H1 (cell line): ENCODE data around the gene NADSYN1. TPM values are rescaled to one million over a fixed set of nuclear protein-coding genes. Genes with fewer than 3 reads are reported as not detected.
A peak's percentile ranks its signal among the peaks of the same experiment; 100 is the strongest.

ENCODE experiments used
- CTCF ChIA-PET: fragments of 300-600 bp; sonication (Branson Sonifier 250); formaldehyde crosslinking; loops from one replicate; lab custom pipeline; 2021; ENCODE audit not compliant: partially characterized antibody; lab: Charles Lee
- POLR2A ChIA-PET: fragments of 300-600 bp; sonication (Branson Sonifier 250); formaldehyde crosslinking; loops from one replicate; lab custom pipeline; 2021; ENCODE audit warnings: inconsistent platforms; ENCODE audit not compliant: partially characterized antibody; lab: Charles Lee
- DNase-seq, 2 experiments: peaks; one replicate each; pipeline versions ENCODE4 v3.0.0 to v3.0.0-alpha.2; 2010 to 2022; ENCODE audit warnings: low spot score in 2 of 2, low read depth in 1 of 2, mixed read lengths in 1 of 2
- FAIRE-seq: peaks from 2 replicates; lab custom pipeline; 2011; peaks lifted over from hg19 to GRCh38; lab: Jason Lieb, UNC
- H2AFZ ChIP-seq: 2 replicates; pipeline ENCODE4 v1.8.1; 2012; ENCODE audit warnings: low read length, inconsistent platforms
- H2AK5ac ChIP-seq: 2 replicates; pipeline ENCODE4 v1.6.1; 2013; ENCODE audit warnings: low read depth, low read length
- H2BK120ac ChIP-seq: replicated peaks from 2 replicates; pipeline ENCODE3; 2013; ENCODE audit warnings: low read depth, low read length, inconsistent platforms
- H2BK12ac ChIP-seq: 2 replicates; pipeline ENCODE4 v1.6.1; 2013; ENCODE audit warnings: low read depth, low read length
- H2BK15ac ChIP-seq: 2 replicates; pipeline ENCODE4 v1.6.1; 2013; ENCODE audit warnings: low read length
- H2BK20ac ChIP-seq: 2 replicates; pipeline ENCODE4 v1.6.1; 2013; ENCODE audit warnings: low read length
- H2BK5ac ChIP-seq: 2 replicates; pipeline ENCODE4 v1.6.1; 2013; ENCODE audit warnings: low read depth, low read length
- H3K14ac ChIP-seq: 2 replicates; pipeline ENCODE4 v1.6.1; 2013; ENCODE audit warnings: inconsistent platforms; ENCODE audit not compliant: insufficient read length
- H3K18ac ChIP-seq: 2 replicates; pipeline ENCODE4 v1.6.1; 2013; ENCODE audit warnings: low read length; ENCODE audit errors: extremely low read depth
- H3K23ac ChIP-seq: 2 replicates; pipeline ENCODE4 v1.6.1; 2013; ENCODE audit warnings: inconsistent platforms; ENCODE audit not compliant: insufficient read length
- H3K23me2 ChIP-seq: 2 replicates; pipeline ENCODE4 v1.6.1; 2013; ENCODE audit warnings: low read depth, low read length
- H3K27ac ChIP-seq: 2 replicates; pipeline ENCODE4 v1.6.1; 2011; ENCODE audit warnings: low read depth, low read length, inconsistent platforms
- H3K27me3 ChIP-seq, 4 experiments: replicated peaks in 1 of 4; 1 replicate in 1 of 4; 2 replicates in 3 of 4; pipeline versions ENCODE4 v1.6.1 to v1.8.1; 2011 to 2013; ENCODE audit warnings: low read length in 3 of 4, mild to moderate bottlenecking in 3 of 4, inconsistent platforms in 2 of 4, mixed read lengths in 2 of 4, moderate library complexity in 1 of 4; ENCODE audit not compliant: control insufficient read depth in 3 of 4, insufficient read depth in 3 of 4; ENCODE audit errors: extremely low read depth in 1 of 4
- H3K36me3 ChIP-seq, 4 experiments: 2 replicates each; pipeline versions ENCODE4 v1.6.1 to v1.8.1; 2011 to 2013; ENCODE audit warnings: mild to moderate bottlenecking in 4 of 4, low read length in 3 of 4, moderate library complexity in 2 of 4, control low read depth in 1 of 4, inconsistent platforms in 1 of 4; ENCODE audit not compliant: insufficient read depth in 4 of 4, control insufficient read depth in 2 of 4
- H3K4ac ChIP-seq: replicated peaks from 2 replicates; pipeline ENCODE3; 2013; ENCODE audit warnings: low read length, low read depth, mixed read lengths, inconsistent platforms; ENCODE audit not compliant: insufficient read length
- H3K4me1 ChIP-seq, 4 experiments: replicated peaks in 1 of 4; 1 replicate in 1 of 4; 2 replicates in 3 of 4; pipeline versions ENCODE4 v1.6.1 to v1.8.1; 2011 to 2013; ENCODE audit warnings: low read length in 3 of 4, inconsistent platforms in 2 of 4, mixed read lengths in 1 of 4; ENCODE audit not compliant: insufficient read depth in 4 of 4, control insufficient read depth in 3 of 4
- H3K4me2 ChIP-seq, 2 experiments: 2 replicates each; pipeline versions ENCODE4 v1.6.1 to v1.8.1; 2011 to 2013; ENCODE audit warnings: low read depth in 2 of 2, low read length in 2 of 2, control low read depth in 1 of 2, inconsistent platforms in 1 of 2, mild to moderate bottlenecking in 1 of 2; ENCODE audit not compliant: insufficient read depth in 1 of 2
- H3K4me3 ChIP-seq, 4 experiments: fragments of 200-600, 300-600 bp in 1 of 4; sonication (generic), shearing (Covaris generic), sonication (Bioruptor Twin) in 1 of 4; 2 replicates each; pipeline versions ENCODE4 v1.5.1 to v1.8.1; 2011 to 2016; ENCODE audit warnings: low read length in 4 of 4, low read depth in 3 of 4, control low read depth in 2 of 4, inconsistent platforms in 2 of 4, mild to moderate bottlenecking in 2 of 4, mixed read lengths in 1 of 4, moderate library complexity in 1 of 4; ENCODE audit not compliant: insufficient read depth in 2 of 4; ENCODE audit errors: extremely low read depth in 1 of 4
- H3K56ac ChIP-seq: replicated peaks from 2 replicates; pipeline ENCODE3; 2013; ENCODE audit warnings: low read depth, mild to moderate bottlenecking, mixed read lengths, low read length, inconsistent platforms; ENCODE audit not compliant: insufficient read length
- H3K79me1 ChIP-seq: 2 replicates; pipeline ENCODE4 v1.6.1; 2013; ENCODE audit warnings: low read depth, low read length, control low read depth
- H3K79me2 ChIP-seq, 2 experiments: 2 replicates each; pipeline versions ENCODE4 v1.6.1 to v1.8.1; 2012 to 2013; ENCODE audit warnings: low read length in 2 of 2, mild to moderate bottlenecking in 2 of 2, inconsistent platforms in 1 of 2; ENCODE audit not compliant: insufficient read depth in 2 of 2, control insufficient read depth in 1 of 2
- H3K9ac ChIP-seq, 4 experiments: replicated peaks in 1 of 4; 1 replicate in 1 of 4; 2 replicates in 3 of 4; pipeline versions ENCODE4 v1.6.1 to v1.8.1; 2011 to 2013; ENCODE audit warnings: low read depth in 3 of 4, low read length in 3 of 4, control low read depth in 2 of 4, mild to moderate bottlenecking in 2 of 4, moderate library complexity in 2 of 4, inconsistent platforms in 1 of 4; ENCODE audit errors: extremely low read depth in 1 of 4
- H3K9me3 ChIP-seq, 2 experiments: 2 replicates each; pipeline versions ENCODE4 v1.6.1 to v1.8.1; 2012 to 2013; ENCODE audit warnings: mild to moderate bottlenecking in 2 of 2, moderate library complexity in 2 of 2, control low read depth in 1 of 2, inconsistent platforms in 1 of 2, low read depth in 1 of 2, low read length in 1 of 2, mixed read lengths in 1 of 2; ENCODE audit not compliant: insufficient read depth in 2 of 2
- H4K20me1 ChIP-seq, 2 experiments: replicated peaks in 1 of 2; 2 replicates each; pipeline versions ENCODE3 to v1.8.1; 2011 to 2013; ENCODE audit warnings: inconsistent platforms in 2 of 2, low read length in 2 of 2, mild to moderate bottlenecking in 1 of 2; ENCODE audit not compliant: insufficient read depth in 2 of 2, control insufficient read depth in 1 of 2
- H4K5ac ChIP-seq: 2 replicates; pipeline ENCODE4 v1.6.1; 2013; ENCODE audit warnings: low read length, low read depth, mixed read lengths, inconsistent platforms; ENCODE audit not compliant: insufficient read length
- H4K8ac ChIP-seq: 2 replicates; pipeline ENCODE4 v1.8.0; 2013; ENCODE audit warnings: mild to moderate bottlenecking, moderate library complexity, low read length, inconsistent platforms; ENCODE audit not compliant: insufficient read depth; ENCODE audit errors: extremely low read depth
- H4K91ac ChIP-seq: replicated peaks from 2 replicates; pipeline ENCODE3; 2013; ENCODE audit warnings: low read length, mixed read lengths, inconsistent platforms; ENCODE audit not compliant: insufficient read length
- HDAC6 ChIP-seq: IDR thresholded peaks from one replicate; pipeline ENCODE4 v1.7.1; 2012; ENCODE audit warnings: low read depth, mild to moderate bottlenecking, inconsistent platforms, low read length, moderate library complexity
- NANOG ChIP-seq: IDR thresholded peaks from 2 replicates; pipeline ENCODE4 v1.6.1; 2011; ENCODE audit warnings: low read length, low read depth, mild to moderate bottlenecking, inconsistent platforms; ENCODE audit not compliant: insufficient read depth, poor library complexity, severe bottlenecking
- POU5F1 ChIP-seq: IDR thresholded peaks from 2 replicates; pipeline ENCODE4 v1.6.1; 2011; ENCODE audit warnings: low read depth, mild to moderate bottlenecking, low read length, moderate library complexity
- WGBS, 2 experiments: shearing (Covaris generic) in 1 of 2; methylation state at CpG; one replicate each; pipeline versions ENCODE4 v1.1.6 to v1.1.7; 2013 to 2015; ENCODE audit warnings: low lambda C conversion rate in 2 of 2, mixed read lengths in 2 of 2, inconsistent platforms in 1 of 2, low coverage in 1 of 2, missing lambda C conversion rate in 1 of 2; ENCODE audit not compliant: insufficient replicate concordance in 2 of 2, insufficient coverage in 1 of 2, insufficient read length in 1 of 2; ENCODE audit errors: extremely low coverage in 1 of 2, missing lambda C conversion rate in 1 of 2; 5-methylcytosine and 5-hydroxymethylcytosine counted together
- polyA plus RNA-seq, 7 experiments: library from polyadenylated mRNA; depleted of rRNA in 3 of 7; stranded (reverse) in 5 of 7; unstranded in 2 of 7; fragments of >200 nt in 5 of 7; fragments of 200-250 nt in 2 of 7; gene quantifications; 1 replicate in 5 of 7; 2 replicates in 1 of 7; 4 replicates in 1 of 7; pipeline versions ENCODE4 v1.2.1 to v1.2.3, GENCODE V29; 2011 to 2013; ENCODE audit warnings: missing spikeins in 2 of 7, mixed read lengths in 2 of 7
- total RNA-seq: library from RNA; stranded (reverse); fragmentation: NEBNext Ultra II Directional; extraction: Animal tissue kit (Norgen Biotek cat#: 25700); gene quantifications from 2 replicates; pipeline ENCODE4 v1.2.1, GENCODE V29; 2021

Gene NADSYN1
- total and polyA plus RNA-seq, 2 of the 8 experiments (the other 6 are each of a cell fraction or from before 2014, with no cell fraction given): 38.3 to 38.6 TPM

DNA sequence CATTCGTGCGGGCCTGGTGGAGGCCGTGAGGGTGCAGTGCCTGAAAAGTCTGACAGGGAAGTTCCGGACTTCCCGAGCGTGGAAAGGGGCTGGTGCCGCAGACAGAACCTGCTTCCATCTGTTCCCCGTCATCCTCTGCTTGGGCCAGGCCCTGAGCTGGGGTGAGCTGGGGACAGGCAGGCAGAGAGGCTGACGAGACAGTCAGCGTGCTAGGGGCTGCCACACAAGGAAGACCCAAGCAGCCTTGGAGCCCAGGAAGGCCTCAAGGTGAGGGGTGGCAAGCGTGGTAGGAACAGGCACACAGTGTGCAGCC is 25.5 kb downstream of the NADSYN1 start:
- H3K9ac ChIP-seq: no peak overlapping the region
- no peaks in the 10 kb centered on the region for H3K27me3 ChIP-seq
- 0 out of 2 replicates have a peak overlapping the region, but pooled peaks have one; percentile 9 for H2BK12ac ChIP-seq
- no peak for TF ChIP-seq HDAC6
- TF ChIP-seq POU5F1: no peak
- no peak for TF ChIP-seq NANOG
- H2BK5ac ChIP-seq: peak overlapping the region; percentile 52; the same call in 1 of the 2 replicates
- peaks cover 8 to 26% (median 18%) of the 10 kb centered on the region in 4 experiments for H3K36me3 ChIP-seq
- no peak overlapping the region for H4K5ac ChIP-seq
- H2AK5ac ChIP-seq: no peak overlapping the region
- H3K79me2 ChIP-seq: no peaks in the 10 kb centered on the region
- H3K23me2 ChIP-seq: no peaks in the 10 kb centered on the region
- CTCF ChIA-PET: no interaction called here
- H3K4me3 ChIP-seq: no peak overlapping the region
- H4K8ac ChIP-seq: no peak overlapping the region
- H2BK120ac ChIP-seq: no peak overlapping the region
- no peak overlapping the region for H4K91ac ChIP-seq
- no peak overlapping the region for H3K27ac ChIP-seq
- no peaks in the 10 kb centered on the region for H3K9me3 ChIP-seq
- H3K18ac ChIP-seq: no peak overlapping the region
- no peak overlapping the region for H3K23ac ChIP-seq
- WGBS, 2 experiments: 93% methylated on average over 11 of the region's 11 CpGs; no CpG with 5 or more reads in 1 of the 2 experiments
- H2BK15ac ChIP-seq: no peak overlapping the region
- peaks cover 6 to 16% of the 10 kb centered on the region in 2 experiments for H4K20me1 ChIP-seq
- H3K56ac ChIP-seq: no peak overlapping the region
- no peak overlapping the region for H3K14ac ChIP-seq
- POLR2A ChIA-PET: no interaction called here
- no peak overlapping the region for H3K4me2 ChIP-seq
- H2BK20ac ChIP-seq: no peak overlapping the region
- H2AFZ ChIP-seq: no peak overlapping the region
- DNase-seq: no peak
- FAIRE-seq: no peak
- H3K79me1 ChIP-seq: no peaks in the 10 kb centered on the region
- no peak overlapping the region for H3K4ac ChIP-seq
- peaks cover 0 to 9% (median 4%) of the 10 kb centered on the region in 4 experiments; a peak in 6 of 7 replicates for H3K4me1 ChIP-seq
